GM18951 (cell line): ENCODE results near the gene LAMB4.

Experiments used
- POLR2A ChIP-seq: IDR thresholded peaks from 4 replicates; pipeline ENCODE4 v1.6.1; 2011; ENCODE audit warnings: mild to moderate bottlenecking; ENCODE audit not compliant: insufficient read length, insufficient read depth; ENCODE audit errors: extremely low read depth
- in situ Hi-C: fragments of 300-500 bp; cut with MboI; formaldehyde crosslinking; loops from one replicate; pipeline ENCODE4 v1.12.0; 2022; ENCODE audit warnings: low sequenced_read_pairs, mixed read lengths, inconsistent platforms; ENCODE audit not compliant: unreplicated experiment

Gene LAMB4

DNA sequence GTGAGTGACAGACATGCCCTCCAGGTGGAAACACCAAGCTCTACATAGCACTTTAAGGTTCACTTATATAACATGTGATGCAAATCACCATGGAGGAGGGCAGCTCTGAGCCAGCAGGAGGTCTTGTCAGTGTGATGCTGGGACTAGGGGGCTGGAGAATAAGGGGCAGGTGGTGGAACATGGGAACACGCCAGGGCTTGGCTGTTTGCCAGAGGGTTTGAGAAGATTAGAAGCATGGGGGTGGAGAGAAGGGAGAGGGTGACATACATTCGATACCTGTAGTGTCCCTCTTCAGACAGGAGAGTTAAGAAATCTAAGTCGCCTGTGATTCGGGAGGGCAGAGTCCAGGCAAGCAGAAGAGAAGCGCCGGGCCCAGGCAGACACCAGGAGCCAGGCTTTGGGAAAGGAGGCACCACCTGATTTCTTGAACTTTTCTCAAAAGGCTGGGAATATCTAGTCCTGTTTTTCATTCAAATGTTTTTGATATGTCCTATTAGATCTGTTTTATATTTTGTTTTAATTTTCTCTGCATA is 16.9 kb upstream of the LAMB4 start:
- no peak for TF ChIP-seq POLR2A
- in situ Hi-C loops, result no loop called here

DNA sequence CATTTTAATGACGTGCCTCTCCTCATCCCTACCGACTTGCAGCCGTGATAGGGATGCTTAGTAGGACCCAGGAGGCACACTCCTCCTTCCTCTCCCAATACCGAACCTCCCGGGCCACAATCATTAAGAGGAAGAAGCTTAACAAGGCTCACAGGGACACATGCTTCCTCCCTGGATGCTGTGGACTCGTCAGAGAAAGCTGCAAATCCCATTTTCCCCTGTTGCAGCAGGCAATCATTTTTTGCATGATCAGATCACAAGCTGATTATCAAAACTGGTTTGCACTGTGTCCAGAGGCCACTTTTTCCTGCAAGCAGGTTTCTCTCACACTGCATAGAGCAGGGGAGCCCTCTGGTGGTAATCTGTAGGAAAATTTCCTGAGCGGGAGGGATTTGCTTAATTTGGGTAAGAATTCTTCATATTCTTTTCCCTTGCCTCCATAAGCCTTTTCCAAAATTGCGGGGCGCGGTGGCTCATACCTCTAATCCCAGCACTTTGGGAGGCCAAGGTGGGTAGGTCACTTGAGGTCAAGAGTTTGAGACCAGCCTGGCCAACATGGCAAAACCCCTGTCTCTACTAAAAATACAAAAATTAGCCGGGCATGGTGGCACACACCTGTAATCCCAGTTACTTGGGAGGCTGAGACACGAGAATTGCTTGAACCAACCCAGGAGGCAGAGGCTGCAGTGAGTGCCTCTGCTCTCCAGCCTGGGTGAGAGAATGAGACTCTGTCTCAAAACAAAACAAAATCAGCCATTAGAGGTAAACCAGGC is 16.1 kb upstream of the LAMB4 start:
- in situ Hi-C loops, result no loop called here
- no peak for TF ChIP-seq POLR2A

- TF ChIP-seq POLR2A, result no peak
- in situ Hi-C loops, result no loop called here
Measured at GRCh38 chr7:108145401-108145800, 15.2 kb upstream of the LAMB4 start.

GRCh38 chr7:108144931-108145330 is 14.8 kb upstream of the LAMB4 start:
- no peak for TF ChIP-seq POLR2A
- in situ Hi-C loops, result no loop called here

DNA sequence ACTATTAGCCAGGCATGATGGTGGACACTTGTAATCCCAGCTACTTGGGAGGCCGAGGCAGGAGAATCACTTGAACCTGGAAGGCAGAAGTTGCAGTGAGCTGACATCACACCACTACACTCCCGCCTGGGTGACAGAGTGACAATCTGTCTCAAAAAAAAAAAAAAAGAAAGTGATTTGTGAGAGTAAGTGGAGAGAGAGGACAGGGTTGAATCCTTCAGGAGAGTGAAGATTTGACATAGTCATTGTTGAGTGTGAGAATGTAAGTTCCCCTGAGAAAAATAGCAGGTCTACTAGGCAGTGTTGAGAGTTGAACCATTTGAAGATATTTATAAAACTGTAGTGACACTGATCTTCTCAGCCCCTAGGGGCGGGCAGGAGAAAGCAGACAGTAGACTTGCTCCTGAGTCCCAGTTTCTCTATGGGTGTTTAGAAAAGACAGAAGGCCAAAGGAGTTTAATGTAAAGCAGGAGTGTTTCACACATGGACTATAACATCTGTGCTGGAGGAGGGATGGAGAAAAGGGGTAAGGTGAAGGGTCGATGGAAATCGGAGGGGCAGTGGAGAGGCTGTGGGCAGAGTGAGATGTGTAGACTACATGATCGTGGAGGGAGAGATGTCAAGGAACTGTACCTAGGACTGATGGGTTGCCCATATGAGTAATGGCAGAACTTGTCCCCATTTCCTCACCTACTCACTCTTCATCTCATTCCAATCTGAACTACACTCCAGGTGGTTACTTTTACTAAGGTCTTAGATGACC is 13.7 kb upstream of the LAMB4 start:
- no peak for TF ChIP-seq POLR2A
- in situ Hi-C loops, result no loop called here

- in situ Hi-C loops, result no loop called here
- no peak for TF ChIP-seq POLR2A
Measured at GRCh38 chr7:108142675-108143259, 12.6 kb upstream of the LAMB4 start.

DNA sequence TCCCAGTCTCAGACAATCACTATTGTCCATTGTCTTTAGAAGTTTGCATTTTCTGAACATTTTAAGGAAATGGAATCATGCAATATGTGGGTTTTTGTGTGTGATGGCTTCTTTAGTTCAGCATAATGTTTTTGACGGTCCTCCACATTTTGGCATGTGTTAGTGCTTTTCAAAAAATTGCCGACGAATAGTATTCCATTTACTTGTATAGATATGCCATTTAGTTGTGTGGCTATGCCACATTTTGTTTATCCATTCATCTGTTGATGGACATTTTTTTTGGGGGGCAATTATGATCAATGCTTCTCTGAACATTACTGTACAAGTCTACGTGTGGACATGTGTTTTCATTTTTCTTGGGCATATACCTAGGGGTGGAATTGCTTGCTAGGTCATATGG is 12.0 kb upstream of the LAMB4 start:
- in situ Hi-C loops, result no loop called here

DNA sequence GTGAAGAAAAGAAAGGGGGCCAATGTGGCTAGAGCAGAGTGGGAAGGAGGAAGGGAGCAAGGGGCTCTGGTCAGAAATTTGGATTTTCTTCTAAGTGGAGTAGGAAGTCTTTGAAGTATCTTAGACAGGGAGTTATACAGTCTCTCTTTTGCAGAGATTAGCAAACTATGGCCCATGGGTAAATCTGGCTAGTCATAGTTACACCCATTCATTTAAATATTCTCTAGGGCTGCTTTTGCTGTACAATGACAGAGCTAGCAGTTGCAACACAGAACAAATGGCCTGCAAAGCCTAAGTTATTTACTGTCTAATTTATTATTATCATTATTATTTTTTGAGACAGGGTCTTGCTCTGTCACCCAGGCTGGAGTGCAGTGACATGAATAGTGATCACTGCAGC is 10.5 kb upstream of the LAMB4 start:
- in situ Hi-C loops, result no loop called here
- no peak for TF ChIP-seq POLR2A

More for the DNA sequence above, 12.0 kb upstream of the LAMB4 start:
- TF ChIP-seq POLR2A, result no peak

DNA sequence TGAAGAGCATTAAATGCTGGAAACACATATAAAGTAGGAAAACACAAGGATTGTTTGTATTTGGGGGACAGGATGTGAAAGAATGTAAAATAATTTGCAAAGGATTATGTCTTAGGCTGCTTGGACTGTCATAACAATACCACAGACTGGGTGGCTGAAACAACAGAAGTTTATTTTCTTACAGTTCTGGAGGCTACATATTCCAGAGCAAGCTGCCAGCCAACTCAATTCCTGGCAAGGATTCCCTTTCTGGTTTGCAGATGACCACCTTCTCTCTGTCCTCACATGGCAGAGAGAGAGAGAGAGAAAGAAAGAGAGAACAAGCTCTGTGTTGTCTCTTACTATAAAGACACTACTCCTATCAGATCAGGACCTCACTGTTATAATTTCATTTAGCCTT is 8.8 kb upstream of the LAMB4 start:
- TF ChIP-seq POLR2A, result no peak

DNA sequence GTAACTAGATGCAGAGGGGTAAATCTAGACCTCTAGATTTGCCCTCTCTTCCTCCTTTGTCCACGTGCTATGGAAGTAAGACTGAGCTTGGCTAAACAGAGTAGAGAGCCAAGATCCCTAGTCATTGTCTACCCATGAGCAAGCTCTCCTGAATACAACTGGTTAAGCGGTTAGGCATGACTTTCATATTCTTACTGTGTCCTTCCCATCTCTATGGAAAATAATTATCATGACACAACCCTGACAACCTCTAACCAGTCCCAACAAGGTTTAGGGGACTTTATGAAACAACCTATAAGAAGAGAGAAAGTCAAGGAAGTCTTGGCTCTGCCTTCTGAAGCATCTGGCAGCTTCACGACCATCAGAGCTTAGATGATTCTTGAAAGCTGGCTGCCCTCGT is 7.8 kb upstream of the LAMB4 start:
- in situ Hi-C loops, result no loop called here
- no peak for TF ChIP-seq POLR2A

More for the DNA sequence above, 8.8 kb upstream of the LAMB4 start:
- in situ Hi-C loops, result no loop called here

GRCh38 chr7:108137040-108137439 is 6.9 kb upstream of the LAMB4 start:
- in situ Hi-C loops, result no loop called here
- no peak for TF ChIP-seq POLR2A

GRCh38 chr7:108136191-108136688 is 6.1 kb upstream of the LAMB4 start:
- in situ Hi-C loops, result no loop called here
- no peak for TF ChIP-seq POLR2A

GRCh38 chr7:108135446-108136190 is 5.5 kb upstream of the LAMB4 start:
- no peak for TF ChIP-seq POLR2A
- in situ Hi-C loops, result no loop called here
